GM18511 (cell line): ENCODE measurements around the gene KMT2E.

Experiments
- ATAC-seq: cut with Tn5 transposase; IDR thresholded peaks from one replicate; pipeline ENCODE4 v1.9.1; 2021; ENCODE audit warnings: mild to moderate bottlenecking, moderate library complexity; ENCODE audit not compliant: unreplicated experiment

KMT2E gene

GRCh38 chr7:105126436-105126975 lies 112.5 kb downstream of the KMT2E start:
- ATAC-seq, result no peak

- ATAC-seq, result no peak
Observed at GRCh38 chr7:105127179-105127578, 113.2 kb downstream of the KMT2E start.

- ATAC-seq, result no peak
Observed at GRCh38 chr7:105130048-105130447, 116.0 kb downstream of the KMT2E start.

DNA sequence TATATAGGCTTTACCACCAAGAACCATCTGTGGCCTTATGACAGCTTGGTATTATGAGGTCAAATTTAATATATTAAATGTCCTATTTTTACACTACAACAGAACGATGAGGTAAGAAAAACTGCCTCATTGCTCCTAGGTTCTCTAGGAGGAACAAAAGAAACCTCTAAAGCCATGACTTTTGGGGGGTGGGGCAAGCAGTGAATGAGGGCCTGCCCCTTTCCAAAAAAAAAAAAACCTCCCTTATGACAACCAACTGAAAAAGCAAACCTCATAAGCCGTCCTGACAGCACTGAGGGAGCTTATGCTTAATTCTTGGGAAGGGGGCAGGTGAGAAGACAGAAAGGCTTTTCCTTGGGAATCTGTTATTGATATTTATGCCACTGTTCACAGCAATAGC lies 116.6 kb downstream of the KMT2E start:
- no peak for ATAC-seq

DNA sequence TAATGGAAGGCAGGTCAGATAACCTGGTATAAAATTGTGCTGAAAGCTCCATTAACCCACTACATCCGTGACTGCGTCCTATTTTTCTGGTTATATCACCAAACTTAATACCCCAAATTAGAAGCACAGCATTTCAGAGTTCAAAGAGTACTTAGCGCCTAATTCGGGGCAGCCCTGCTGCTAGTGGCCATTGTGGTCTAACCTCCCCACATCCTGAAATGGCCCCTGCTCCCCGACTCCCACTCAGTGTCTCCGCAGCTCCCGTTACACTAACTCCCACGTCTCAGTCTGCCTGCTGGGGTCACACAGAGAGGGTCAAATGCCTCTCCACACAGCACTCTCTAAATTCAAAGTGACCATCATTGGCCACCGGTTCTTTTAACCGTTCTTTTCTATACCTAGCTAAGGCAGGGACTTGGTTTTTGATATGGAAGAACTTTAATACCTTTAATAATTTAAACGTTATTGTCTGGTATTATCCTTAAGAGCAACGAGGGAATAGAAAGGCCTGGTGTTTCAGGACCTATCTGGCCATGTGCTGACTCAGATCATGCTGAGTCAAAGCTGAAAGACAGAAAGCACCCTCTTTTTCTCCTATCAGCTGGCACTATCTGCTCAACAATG lies 117.1 kb downstream of the KMT2E start:
- ATAC-seq, result peak; percentile 85

- ATAC-seq, result no peak
Observed at GRCh38 chr7:105131890-105132289, 117.9 kb downstream of the KMT2E start.

- ATAC-seq, result no peak
Observed at GRCh38 chr7:105132335-105132734, 118.3 kb downstream of the KMT2E start.

GRCh38 chr7:105132835-105133234 lies 118.8 kb downstream of the KMT2E start:
- ATAC-seq, result no peak

GRCh38 chr7:105133358-105133757 lies 119.4 kb downstream of the KMT2E start:
- no peak for ATAC-seq

DNA sequence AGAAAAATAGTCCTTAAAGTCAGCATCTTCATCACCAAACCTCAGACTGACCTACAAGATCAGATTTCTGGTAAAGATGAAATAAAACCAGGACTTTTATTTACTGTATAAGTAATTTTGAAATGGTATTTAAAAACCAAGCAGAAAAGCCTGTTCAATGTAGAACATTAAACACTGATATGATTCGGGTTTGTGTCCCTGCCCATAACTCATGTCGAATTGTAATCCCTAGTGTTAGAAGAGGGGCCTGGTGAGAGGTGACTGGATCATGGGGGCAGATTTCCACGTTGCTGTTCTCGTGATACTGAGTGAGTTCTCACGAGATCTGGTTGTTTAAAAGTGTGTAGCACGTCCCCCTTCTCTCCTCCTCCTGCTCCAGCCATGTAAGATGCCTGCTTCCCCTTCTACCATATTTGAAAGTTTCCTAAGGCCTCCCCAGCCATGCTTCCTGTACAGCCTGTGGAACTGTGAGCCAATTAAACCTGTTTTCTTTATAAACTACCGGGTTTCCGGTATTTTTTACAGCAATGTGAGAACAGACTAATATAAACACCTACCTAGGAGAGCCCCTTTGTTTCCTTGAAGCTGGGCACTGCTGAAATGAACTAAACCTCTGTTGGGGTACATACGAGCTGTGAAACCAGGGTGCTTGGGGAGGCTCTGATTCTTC lies 120.1 kb downstream of the KMT2E start:
- ATAC-seq, result no peak

- no peak for ATAC-seq
Observed at GRCh38 chr7:105136221-105136620, 122.2 kb downstream of the KMT2E start.

DNA sequence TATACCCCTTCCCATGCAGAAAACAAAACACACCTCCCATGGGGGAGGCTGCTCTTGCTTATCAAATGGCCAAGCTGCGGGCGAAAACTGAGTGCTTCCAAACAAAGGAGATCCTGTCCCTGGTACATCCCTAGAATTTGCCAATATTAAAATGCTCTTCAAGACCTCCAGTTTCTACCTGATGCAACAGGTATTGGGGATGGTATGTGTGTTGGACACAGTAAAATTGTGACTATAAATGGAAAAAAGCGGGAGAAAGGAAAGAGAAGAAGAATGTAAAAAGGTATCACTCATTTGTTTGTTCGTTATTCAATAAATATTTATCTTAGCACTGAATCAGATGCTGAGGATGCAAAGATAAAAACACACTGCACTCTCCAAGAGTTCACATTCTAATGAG lies 123.9 kb downstream of the KMT2E start:
- ATAC-seq, result no peak

DNA sequence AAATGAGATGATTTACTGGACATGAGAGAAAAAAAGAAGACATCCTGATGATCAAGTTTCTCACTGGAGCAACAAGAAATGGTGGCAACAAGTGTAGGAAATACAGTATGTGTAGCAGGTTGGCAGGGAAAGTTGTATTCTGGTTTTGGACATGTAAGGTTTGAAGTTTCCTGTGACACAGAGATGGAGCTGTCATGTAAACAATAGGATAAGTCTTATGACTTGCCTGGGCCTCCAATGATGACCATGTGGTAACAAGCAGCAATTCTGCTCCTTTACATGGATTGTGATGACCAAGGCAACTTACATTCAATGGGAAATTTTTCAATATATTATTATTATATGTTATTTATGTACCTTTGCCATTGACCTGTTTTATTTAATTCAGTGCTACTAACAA lies 125.4 kb downstream of the KMT2E start:
- no peak for ATAC-seq

DNA sequence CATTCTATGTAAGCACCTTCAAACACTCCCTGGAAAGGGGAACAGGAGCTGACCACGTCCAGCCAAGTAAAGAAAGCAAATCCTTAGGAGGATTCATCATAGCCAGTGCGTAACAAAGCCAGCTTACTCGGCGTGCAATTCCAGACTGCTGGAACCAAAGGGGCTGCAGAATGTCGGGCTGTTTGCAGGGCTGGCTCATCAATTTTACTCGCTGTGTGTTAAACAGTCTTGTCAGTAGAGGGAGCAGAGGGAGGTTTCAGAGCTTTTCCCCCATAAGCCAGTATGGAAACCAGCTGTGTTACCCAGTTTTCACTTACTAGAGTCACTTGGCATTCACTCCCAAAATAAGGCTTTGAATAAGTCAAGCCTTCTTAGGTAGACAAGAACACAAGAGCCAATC lies 127.1 kb downstream of the KMT2E start:
- ATAC-seq, result no peak

GRCh38 chr7:105149827-105150226 lies 135.8 kb downstream of the KMT2E start:
- no peak for ATAC-seq

DNA sequence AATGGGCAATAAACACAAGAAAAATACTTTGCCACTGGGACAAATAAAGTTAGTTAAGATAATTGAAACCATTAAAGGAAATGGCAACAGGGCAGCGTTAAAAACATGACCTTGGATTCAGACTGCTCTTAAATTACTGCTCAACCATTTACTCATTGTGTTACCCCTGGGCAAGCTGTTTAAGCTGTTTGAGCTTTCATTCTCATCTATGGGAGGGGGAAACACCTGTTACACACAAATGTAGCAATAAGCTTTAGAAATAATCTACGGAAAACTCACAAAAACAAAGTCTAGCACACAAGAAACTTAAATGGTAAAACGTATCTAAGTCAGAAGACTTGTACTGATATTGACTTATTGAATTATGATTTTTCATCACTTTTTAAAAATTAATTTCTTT lies 137.1 kb downstream of the KMT2E start:
- ATAC-seq, result no peak

DNA sequence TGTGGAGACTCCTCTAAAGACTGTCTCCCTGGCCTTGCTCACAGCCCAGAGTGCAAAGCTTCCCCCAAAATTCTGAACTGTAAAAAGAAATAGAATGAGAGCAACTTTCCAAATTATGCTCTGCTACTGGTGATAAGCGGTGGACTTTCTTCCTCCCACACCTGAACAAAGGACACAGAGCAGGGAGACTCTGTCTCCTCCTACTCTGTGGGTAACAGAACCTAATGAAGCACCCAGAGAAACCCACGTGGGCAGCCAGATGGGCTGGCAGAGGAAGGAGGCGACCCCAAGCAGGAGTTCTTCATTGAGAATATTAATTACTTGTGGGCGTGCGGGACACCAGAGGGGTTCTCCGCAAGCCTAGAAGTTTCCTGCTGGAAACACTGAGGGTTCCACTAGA lies 139.5 kb downstream of the KMT2E start:
- no peak for ATAC-seq

DNA sequence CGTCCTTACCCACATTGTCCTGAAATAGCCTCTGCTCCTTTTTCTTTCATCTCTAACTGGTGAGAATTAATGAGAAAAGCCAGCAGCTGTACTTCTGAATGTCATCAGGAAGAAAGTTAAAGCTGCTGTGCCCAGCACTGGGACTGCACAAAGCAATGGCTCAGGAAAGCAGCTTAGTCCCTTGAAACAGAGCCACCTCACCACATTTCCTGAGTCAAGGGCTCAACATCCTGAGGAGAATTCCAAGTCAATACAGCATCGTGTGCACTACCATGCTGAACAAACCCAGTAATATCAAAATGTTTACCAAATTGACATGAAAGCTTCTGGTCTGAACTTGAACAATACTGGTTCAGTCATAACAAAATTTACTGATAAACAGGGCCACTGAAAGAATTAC lies 140.1 kb downstream of the KMT2E start:
- ATAC-seq, result no peak

DNA sequence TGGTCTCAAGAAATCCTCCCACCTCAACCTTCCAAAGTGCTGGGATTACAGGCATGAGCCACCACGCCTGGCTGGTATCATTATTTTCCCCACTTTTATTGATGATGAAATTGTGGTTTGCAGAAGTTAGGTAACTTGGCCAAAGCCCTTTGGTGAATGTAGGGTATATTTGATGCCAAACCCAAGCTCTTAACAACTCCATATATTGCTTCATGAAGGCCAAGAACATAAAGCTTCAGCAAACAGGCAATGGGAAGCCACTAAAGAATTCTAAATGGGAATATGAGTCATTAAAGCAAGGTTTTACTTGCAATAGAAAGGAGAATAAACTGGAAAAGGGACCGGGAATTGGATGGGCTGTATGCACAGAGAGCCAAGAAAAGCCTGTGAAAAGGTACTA lies 142.7 kb downstream of the KMT2E start:
- ATAC-seq, result no peak

- no peak for ATAC-seq
Observed at GRCh38 chr7:105157278-105157677, 143.3 kb downstream of the KMT2E start.

- no peak for ATAC-seq
Observed at GRCh38 chr7:105161366-105161765, 147.4 kb downstream of the KMT2E start.
